Measurements from ENCODE around the gene FOXL3. TPM values are rescaled to one million over a fixed set of nuclear protein-coding genes. Genes with fewer than 3 reads are reported as not detected.

The FOXL3 gene
- total and polyA plus RNA-seq, 2 experiments from 2014 or later = not detected

DNA sequence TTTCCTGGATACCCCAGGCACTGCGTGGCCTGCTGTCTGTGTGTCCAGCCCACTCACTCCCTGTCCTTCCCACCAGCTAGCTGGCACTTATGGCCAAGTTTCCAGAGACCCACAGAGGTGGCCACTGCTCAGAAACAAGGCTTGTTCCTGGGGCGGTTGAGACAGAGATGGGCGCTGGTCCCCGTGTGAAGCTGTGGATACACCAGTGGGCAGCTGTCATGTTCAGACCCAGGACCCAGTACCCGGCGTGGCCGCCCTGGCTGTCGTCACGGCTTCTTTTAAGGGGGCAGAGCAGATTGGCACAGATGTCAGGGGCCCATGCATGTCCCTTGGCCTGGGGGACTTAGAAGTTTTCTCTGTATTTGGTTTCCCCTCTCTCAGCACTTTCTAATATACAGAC lies 36.3 kb downstream of the FOXL3 start (continued):
- TF ChIP-seq, protein P1, sequence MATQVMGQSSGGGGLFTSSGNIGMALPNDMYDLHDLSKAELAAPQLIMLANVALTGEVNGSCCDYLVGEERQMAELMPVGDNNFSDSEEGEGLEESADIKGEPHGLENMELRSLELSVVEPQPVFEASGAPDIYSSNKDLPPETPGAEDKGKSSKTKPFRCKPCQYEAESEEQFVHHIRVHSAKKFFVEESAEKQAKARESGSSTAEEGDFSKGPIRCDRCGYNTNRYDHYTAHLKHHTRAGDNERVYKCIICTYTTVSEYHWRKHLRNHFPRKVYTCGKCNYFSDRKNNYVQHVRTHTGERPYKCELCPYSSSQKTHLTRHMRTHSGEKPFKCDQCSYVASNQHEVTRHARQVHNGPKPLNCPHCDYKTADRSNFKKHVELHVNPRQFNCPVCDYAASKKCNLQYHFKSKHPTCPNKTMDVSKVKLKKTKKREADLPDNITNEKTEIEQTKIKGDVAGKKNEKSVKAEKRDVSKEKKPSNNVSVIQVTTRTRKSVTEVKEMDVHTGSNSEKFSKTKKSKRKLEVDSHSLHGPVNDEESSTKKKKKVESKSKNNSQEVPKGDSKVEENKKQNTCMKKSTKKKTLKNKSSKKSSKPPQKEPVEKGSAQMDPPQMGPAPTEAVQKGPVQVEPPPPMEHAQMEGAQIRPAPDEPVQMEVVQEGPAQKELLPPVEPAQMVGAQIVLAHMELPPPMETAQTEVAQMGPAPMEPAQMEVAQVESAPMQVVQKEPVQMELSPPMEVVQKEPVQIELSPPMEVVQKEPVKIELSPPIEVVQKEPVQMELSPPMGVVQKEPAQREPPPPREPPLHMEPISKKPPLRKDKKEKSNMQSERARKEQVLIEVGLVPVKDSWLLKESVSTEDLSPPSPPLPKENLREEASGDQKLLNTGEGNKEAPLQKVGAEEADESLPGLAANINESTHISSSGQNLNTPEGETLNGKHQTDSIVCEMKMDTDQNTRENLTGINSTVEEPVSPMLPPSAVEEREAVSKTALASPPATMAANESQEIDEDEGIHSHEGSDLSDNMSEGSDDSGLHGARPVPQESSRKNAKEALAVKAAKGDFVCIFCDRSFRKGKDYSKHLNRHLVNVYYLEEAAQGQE (IDR thresholded peaks at IDR 0.05; ENCODE audit: unreplicated experiment) = no peak
- no peak for TF ChIP-seq ZNF114 (CRISPR knock-in tag; IDR thresholded peaks at IDR 0.05)
- TF ChIP-seq ETS1 (IDR thresholded peaks at IDR 0.05) = no peak
- no peak for TF ChIP-seq NANOG (IDR thresholded peaks at IDR 0.05; ENCODE audit: borderline replicate concordance)
- TF ChIP-seq POLR2AphosphoS5 (IDR thresholded peaks at IDR 0.05; ENCODE audit: low read depth) = no peak

DNA sequence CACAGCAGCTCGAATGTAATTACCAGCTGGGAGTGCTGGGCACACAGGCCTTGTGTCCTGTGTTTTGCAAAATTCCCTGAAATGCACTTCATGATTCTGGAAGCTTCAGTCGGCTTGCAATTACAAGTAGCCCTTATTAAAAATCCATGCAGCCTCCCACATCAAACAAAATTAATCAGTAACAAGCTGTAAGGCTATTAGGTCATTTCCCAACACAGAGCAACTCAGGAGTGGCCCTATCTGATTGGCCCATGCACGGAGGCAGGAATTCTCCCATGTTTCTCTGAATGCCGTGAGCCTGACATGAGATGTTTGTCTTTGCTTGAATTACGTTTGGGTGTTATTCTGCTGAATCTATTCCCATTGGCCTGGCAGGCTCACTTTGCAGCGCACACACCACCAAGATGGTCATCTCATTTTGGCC lies 36.9 kb downstream of the FOXL3 start:
- H3K4me1 Mint-ChIP-seq = no peaks in the 10 kb centered on the region; the same call in 2 of the 3 replicates
- no peaks in the 10 kb centered on the region for H3K4me1 ChIP-seq (ENCODE audit: insufficient read depth)
- H3K4me3 Mint-ChIP-seq = no peak overlapping the region
- H3K27me3 Mint-ChIP-seq (ENCODE audit: insufficient read depth, low read depth, poor library complexity) = peaks cover 2% of the 10 kb centered on the region
- H3K79me2 ChIP-seq (replicated peaks; ENCODE audit: insufficient read depth) = no peaks in the 10 kb centered on the region
- H3K27ac ChIP-seq (ENCODE audit: low read depth) = no peak overlapping the region
- H3K27me3 ChIP-seq (ENCODE audit: insufficient read depth) = no peaks in the 10 kb centered on the region
- no peak overlapping the region for H3K4me3 ChIP-seq
- peaks cover 2% of the 10 kb centered on the region; the same call in 1 of the 3 replicates for H3K9me3 Mint-ChIP-seq
- H3K36me3 Mint-ChIP-seq (ENCODE audit: low read depth) = no peaks in the 10 kb centered on the region
- H3F3A ChIP-seq (replicated peaks; ENCODE audit: low read depth) = no peaks in the 10 kb centered on the region
- no peak overlapping the region for H2AFZ ChIP-seq
- H3K9me2 ChIP-seq (ENCODE audit: insufficient read depth) = no peaks in the 10 kb centered on the region
- no peak overlapping the region for H3K27ac Mint-ChIP-seq
- ATAC-seq (no peak), DNase-seq (ENCODE audit: low spot score) (no peak)
- H3K4me2 ChIP-seq = no peak overlapping the region
- H3K36me3 ChIP-seq (ENCODE audit: insufficient read depth) = no peaks in the 10 kb centered on the region
- no peaks in the 10 kb centered on the region for H4K20me1 ChIP-seq (replicated peaks; ENCODE audit: insufficient read depth)
- TF ChIP-seq NANOG (IDR thresholded peaks at IDR 0.05; ENCODE audit: borderline replicate concordance) = no peak
- no peak for TF ChIP-seq ZNF114 (CRISPR knock-in tag; IDR thresholded peaks at IDR 0.05)
- no peak for TF ChIP-seq ETS1 (IDR thresholded peaks at IDR 0.05)
- TF ChIP-seq ZNF462 (CRISPR knock-in tag; IDR thresholded peaks at IDR 0.05) = no peak
- no peak for TF ChIP-seq EZH2phosphoT487 (IDR thresholded peaks at IDR 0.05; ENCODE audit: unreplicated experiment)
- no peak for TF ChIP-seq POLR2AphosphoS5 (IDR thresholded peaks at IDR 0.05; ENCODE audit: low read depth)
- no peak for TF ChIP-seq ZNF331 (CRISPR knock-in tag; IDR thresholded peaks at IDR 0.05; ENCODE audit: low read depth)
- TF ChIP-seq JUNB (IDR thresholded peaks at IDR 0.05; ENCODE audit: unreplicated experiment) = no peak
- no peak for TF ChIP-seq CREB1 (CRISPR knock-in tag; IDR thresholded peaks at IDR 0.05; ENCODE audit: low read depth)
- no peak for TF ChIP-seq EZH2 (IDR thresholded peaks at IDR 0.05; ENCODE audit: low read depth, unreplicated experiment)
- TF ChIP-seq STAT1 (IDR thresholded peaks at IDR 0.05; ENCODE audit: unreplicated experiment) = no peak

Measured in GM23338 (cell line).